PC-9 (cell line): ENCODE measurements around the gene ANKS1B. TPM values are rescaled to one million over a fixed set of nuclear protein-coding genes. Genes with fewer than 3 reads are reported as not detected.

Source experiments
- BruUV-seq: library from RNA; stranded (reverse); fragments of 400-500 nt; replicated peaks from 2 replicates; lab custom pipeline; 2021; lab: Mats Ljungman, UMichigan
- CTCF ChIA-PET: fragments of 300-600 bp; sonication (Branson Sonifier 250); formaldehyde crosslinking; loops from one replicate; lab custom pipeline; 2022; ENCODE audit warnings: antibody characterized with exemption; lab: Charles Lee
- POLR2A ChIA-PET: fragments of 300-600 bp; sonication (Branson Sonifier 250); formaldehyde crosslinking; loops from one replicate; lab custom pipeline; 2022; ENCODE audit warnings: antibody characterized with exemption; ENCODE audit not compliant: unreplicated experiment; lab: Charles Lee
- DNase-seq, 2 experiments: peaks; one replicate each; pipeline versions ENCODE4 v3.0.0 to v3.0.0-alpha.2; 2015 to 2022; ENCODE audit warnings: mixed read lengths in 1 of 2
- H2AFZ ChIP-seq: fragments of 200-600 bp; sonication (generic); 2 replicates; pipeline ENCODE4 v1.8.1; 2017; ENCODE audit warnings: antibody characterized with exemption
- H3F3A ChIP-seq: fragments of 200-600 bp; sonication (generic); 2 replicates; pipeline ENCODE4 v1.8.1; 2017; ENCODE audit warnings: antibody characterized with exemption, mild to moderate bottlenecking, low read depth; ENCODE audit not compliant: insufficient read depth
- H3K27ac ChIP-seq: fragments of 200-600 bp; sonication (generic); 2 replicates; pipeline ENCODE4 v1.6.1; 2016; ENCODE audit warnings: mixed run types
- H3K27me3 ChIP-seq: fragments of 200-600 bp; sonication (generic); 2 replicates; pipeline ENCODE4 v1.6.1; 2016; ENCODE audit warnings: low read depth, mixed run types; ENCODE audit not compliant: insufficient read depth
- H3K36me3 ChIP-seq: fragments of 200-600 bp; sonication (generic); 2 replicates; pipeline ENCODE4 v1.6.1; 2016; ENCODE audit warnings: low read depth, mixed run types
- H3K4me1 ChIP-seq: fragments of 200-600 bp; sonication (generic); replicated peaks from 2 replicates; pipeline ENCODE4 v1.6.1; 2016; ENCODE audit warnings: mixed run types; ENCODE audit not compliant: insufficient read depth
- H3K4me2 ChIP-seq: fragments of 200-600 bp; sonication (generic); 2 replicates; pipeline ENCODE4 v1.6.1; 2017; ENCODE audit warnings: mixed run types
- H3K4me3 ChIP-seq: fragments of 200-600 bp; sonication (generic); 2 replicates; pipeline ENCODE4 v1.6.1; 2016; ENCODE audit warnings: mixed run types
- H3K79me2 ChIP-seq: fragments of 200-600 bp; sonication (generic); 2 replicates; pipeline ENCODE4 v1.6.1; 2017; ENCODE audit warnings: low read depth, mixed run types
- H3K9me2 ChIP-seq: fragments of 200-600 bp; sonication (generic); 2 replicates; pipeline ENCODE4 v1.8.1; 2017; ENCODE audit warnings: mild to moderate bottlenecking; ENCODE audit not compliant: insufficient read depth
- H3K9me3 ChIP-seq: fragments of 200-600 bp; sonication (generic); 2 replicates; pipeline ENCODE4 v1.8.1; 2016; ENCODE audit warnings: low read depth; ENCODE audit not compliant: insufficient read depth
- H4K20me1 ChIP-seq: fragments of 200-600 bp; sonication (generic); 2 replicates; pipeline ENCODE4 v1.8.1; 2017; ENCODE audit not compliant: insufficient read depth
- CTCF ChIP-seq: fragments of 200-600 bp; sonication (generic); conservative IDR thresholded peaks from 2 replicates; pipeline ENCODE4 v1.6.1; 2017; ENCODE audit warnings: mixed run types, antibody characterized with exemption, mild to moderate bottlenecking, moderate library complexity
- EZH2 ChIP-seq: fragments of 200-600 bp; sonication (generic); IDR thresholded peaks from 2 replicates; pipeline ENCODE4 v1.8.0; 2017; ENCODE audit warnings: antibody characterized with exemption, low read depth
- intact Hi-C: fragments of 100-400 bp; cut with micrococcal nuclease; formaldehyde crosslinking; loops from one replicate; pipeline ENCODE4 v1.10.0; 2022; ENCODE audit not compliant: unreplicated experiment
- total RNA-seq: library from RNA; stranded (reverse); gene quantifications from 2 replicates; pipeline ENCODE4 v1.2.3, GENCODE V29; 2021

ANKS1B gene
- total RNA-seq, 1 experiment from 2014 or later = not detected

GRCh38 chr12:99954724-99955123, 30.0 kb downstream of the ANKS1B start:
- Histone ChIP-seq H3K9me3 (no peaks in the 10 kb centered on the region), H3K9me2 (no peaks in the 10 kb centered on the region), H3K79me2 (no peaks in the 10 kb centered on the region), H3K27me3 (peaks cover 80% of the 10 kb centered on the region), H4K20me1 (no peaks in the 10 kb centered on the region), H3F3A (peaks cover 3% of the 10 kb centered on the region; the same call in 1 of the 2 replicates), H3K36me3 (no peaks in the 10 kb centered on the region), H2AFZ (no peak overlapping the region), H3K4me1 (peaks cover 6% of the 10 kb centered on the region), H3K27ac (no peak overlapping the region), H3K4me2 (no peak overlapping the region), H3K4me3 (no peak overlapping the region)
- TF ChIP-seq CTCF = no peak
- no peak for TF ChIP-seq EZH2
- intact Hi-C loops = no loop called here
- no peak for DNase-seq
- ChIA-PET POLR2A (no interaction called here), CTCF (no interaction called here)
- BruUV-seq = no TSS peak

- Histone ChIP-seq H3F3A (no peaks in the 10 kb centered on the region), H3K9me2 (no peaks in the 10 kb centered on the region), H3K9me3 (no peaks in the 10 kb centered on the region), H3K4me3 (no peak overlapping the region), H3K27ac (no peak overlapping the region), H3K4me2 (no peak overlapping the region), H3K4me1 (no peaks in the 10 kb centered on the region), H3K79me2 (no peaks in the 10 kb centered on the region), H2AFZ (no peak overlapping the region), H4K20me1 (no peaks in the 10 kb centered on the region), H3K36me3 (no peaks in the 10 kb centered on the region), H3K27me3 (peaks cover 47% of the 10 kb centered on the region)
- ChIA-PET CTCF (no interaction called here), POLR2A (no interaction called here)
- no peak for TF ChIP-seq EZH2
- no peak for TF ChIP-seq CTCF
- intact Hi-C loops = no loop called here
- no TSS peak for BruUV-seq
- no peak for DNase-seq
Measured at GRCh38 chr12:99948370-99948769, 36.4 kb downstream of the ANKS1B start.

- no peaks in the 10 kb centered on the region for H3K9me2 ChIP-seq
- no peaks in the 10 kb centered on the region for H3K9me3 ChIP-seq
- H4K20me1 ChIP-seq = no peaks in the 10 kb centered on the region
- H3K4me3 ChIP-seq = no peak overlapping the region
- no peak for TF ChIP-seq CTCF
- no peak for TF ChIP-seq EZH2
- no peak for DNase-seq
- H2AFZ ChIP-seq = no peak overlapping the region
- H3K27ac ChIP-seq = no peak overlapping the region
- intact Hi-C loops = no loop called here
- peaks cover 47% of the 10 kb centered on the region for H3K27me3 ChIP-seq
- POLR2A ChIA-PET = no interaction called here
- no TSS peak for BruUV-seq
- no peaks in the 10 kb centered on the region for H3K79me2 ChIP-seq
- no peaks in the 10 kb centered on the region for H3F3A ChIP-seq
- H3K4me1 ChIP-seq = no peaks in the 10 kb centered on the region
- CTCF ChIA-PET = no interaction called here
- H3K36me3 ChIP-seq = no peaks in the 10 kb centered on the region
- no peak overlapping the region for H3K4me2 ChIP-seq
Measured at GRCh38 chr12:99946131-99946530, 38.6 kb downstream of the ANKS1B start.
